HUDEP-2 (cell line): ENCODE measurements around the gene SMYD5.
"Not testable (repeated sequence)": the region's sequence is repeated elsewhere in the genome, so short reads cannot be mapped to it uniquely, and the experiment has no call there.

Experiments
- DNase-seq, 76 experiments: peaks; one replicate each; lab custom pipeline; 2025; ENCODE audit not compliant: unreplicated experiment in 76 of 76; lab: John Stamatoyannopoulos, UW

The SMYD5 gene

DNA sequence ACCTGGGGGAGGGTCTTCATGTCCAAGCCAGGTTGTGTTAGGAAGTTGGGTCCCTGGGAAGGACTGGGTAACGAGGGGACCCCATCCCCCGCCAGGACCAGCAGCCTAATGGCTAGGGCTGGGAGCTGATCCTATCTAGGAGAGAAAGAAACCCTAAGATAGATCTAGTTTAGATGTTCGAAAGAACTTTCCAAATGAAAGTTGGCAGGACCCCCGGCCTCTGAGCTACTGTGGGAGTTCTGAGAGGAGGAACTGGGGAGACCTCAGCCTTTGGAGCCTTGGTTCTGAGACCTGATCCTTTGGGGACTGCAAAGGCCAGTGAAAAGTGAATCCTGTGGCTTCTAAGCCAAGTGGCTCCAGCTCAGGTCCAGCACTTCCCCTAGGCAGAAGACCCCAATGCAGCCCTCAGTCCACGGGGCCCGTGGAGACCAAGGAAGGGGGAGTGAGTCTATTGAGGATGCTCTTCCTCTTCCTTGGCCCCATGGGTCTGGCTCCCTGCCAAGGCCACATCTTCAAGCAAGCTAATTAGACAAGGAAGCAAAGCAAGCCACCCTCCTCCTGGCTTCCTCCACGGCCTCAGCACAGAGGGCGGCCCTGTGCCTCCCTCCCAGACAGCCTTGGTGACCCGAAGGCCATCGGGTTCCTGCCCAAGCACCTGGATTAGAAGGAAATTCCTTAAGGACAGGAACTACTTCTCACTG is 43.5 kb downstream of the SMYD5 start:
- DNase-seq = peak in 24 of 76 experiments; percentile 4 to 45 (median 17)

DNA sequence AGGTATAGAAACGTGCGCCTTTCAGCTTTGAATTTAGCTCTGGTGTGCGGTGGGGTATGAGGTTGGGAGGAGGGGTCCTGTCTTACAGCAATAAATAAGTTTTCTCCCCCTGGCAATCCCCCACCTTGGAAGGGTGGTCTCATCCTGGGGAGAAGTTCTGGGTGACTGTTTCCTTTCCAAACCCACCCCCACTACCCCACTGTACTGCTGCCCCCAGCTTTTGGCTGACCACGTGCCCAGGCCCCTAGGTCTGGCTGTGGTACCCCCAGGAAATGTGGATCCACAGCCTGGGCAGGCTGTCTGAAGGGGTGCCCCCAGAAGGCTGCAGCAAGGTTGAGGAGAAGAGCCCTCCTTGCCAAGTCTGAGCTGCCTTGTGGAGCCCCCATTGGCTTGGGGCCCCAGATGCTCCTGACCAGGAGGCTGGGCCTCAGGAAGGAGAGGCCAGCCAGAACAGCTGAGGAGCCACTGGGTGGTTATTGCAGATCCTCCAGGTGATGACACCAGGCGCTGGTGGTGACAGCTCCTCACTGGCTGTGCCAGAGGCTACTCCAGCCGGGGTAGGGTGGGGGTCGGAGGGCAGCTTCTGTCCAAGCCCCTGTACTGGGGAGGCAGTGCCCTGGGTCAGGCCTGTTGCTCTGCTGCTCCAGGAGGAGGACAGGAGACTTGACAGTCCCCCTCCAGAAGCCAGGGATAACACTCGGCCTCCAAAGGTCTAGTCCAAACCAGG is 44.3 kb downstream of the SMYD5 start:
- DNase-seq = no peak

DNA sequence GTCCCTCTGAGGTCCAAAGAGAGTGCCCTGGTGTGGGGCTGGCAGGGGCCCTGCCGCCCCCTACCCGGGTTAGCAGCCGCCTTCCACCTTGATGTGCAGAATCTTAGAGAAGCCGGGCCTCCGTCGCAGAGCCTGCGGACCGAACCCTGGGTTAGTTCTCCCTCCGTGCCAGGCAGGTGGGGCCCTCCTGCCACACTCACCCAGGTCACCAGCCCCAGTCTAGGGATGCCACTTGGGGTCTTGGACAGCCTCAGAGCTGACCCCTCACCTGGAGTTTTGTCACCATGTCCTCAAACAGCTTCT is 44.8 kb downstream of the SMYD5 start:
- no peak for DNase-seq

DNA sequence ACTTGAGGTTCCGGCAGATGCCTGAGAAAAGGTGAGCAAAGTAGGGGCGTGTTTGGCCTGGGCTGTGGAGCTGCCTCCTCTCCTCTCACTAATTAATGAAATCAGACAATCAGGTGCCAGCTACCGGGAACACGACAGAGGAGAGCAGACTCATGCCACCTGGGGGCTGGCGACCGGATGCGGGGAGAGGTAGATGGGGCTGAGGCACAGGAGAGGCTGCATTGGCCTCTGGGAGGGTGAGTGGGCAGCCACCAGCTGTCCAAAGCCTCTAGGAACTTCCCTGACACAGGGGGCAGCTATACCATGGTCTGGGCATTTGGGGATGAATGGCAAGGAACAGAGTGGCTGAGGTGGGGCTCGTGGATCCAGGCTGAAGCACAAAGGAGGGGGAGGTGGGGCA is 45.2 kb downstream of the SMYD5 start:
- no peak for DNase-seq

DNA sequence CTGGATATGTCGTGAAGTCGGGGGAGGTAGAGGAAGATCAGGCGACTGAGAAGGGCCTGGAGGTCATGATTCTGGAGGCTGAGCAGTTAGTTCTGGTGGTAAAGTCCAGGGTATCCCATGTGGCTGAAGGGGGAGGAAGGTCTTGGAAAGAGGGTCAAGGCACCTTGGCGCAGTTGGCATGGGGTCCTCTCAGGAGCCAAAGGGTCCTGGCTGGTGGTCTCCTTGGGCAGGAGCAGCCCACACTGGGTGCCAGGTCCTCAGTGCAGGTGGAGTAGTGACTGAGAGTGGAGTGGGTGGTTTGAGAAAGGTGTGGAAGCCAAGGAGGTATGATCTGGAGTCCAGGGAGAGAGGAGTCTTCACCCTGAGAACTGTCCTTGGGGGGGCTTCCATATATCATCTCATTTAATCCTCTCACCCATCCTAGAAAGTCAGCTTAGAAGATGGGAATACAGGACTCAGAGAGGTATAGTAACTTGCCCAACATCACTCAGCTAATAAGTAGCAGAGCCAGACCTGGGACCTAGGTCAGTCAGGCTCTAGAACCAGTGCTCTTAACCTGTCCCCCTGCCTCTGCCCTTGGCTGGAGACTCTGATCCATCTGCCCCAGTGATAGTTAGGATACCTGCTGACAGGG is 45.8 kb downstream of the SMYD5 start:
- no peak for DNase-seq

DNA sequence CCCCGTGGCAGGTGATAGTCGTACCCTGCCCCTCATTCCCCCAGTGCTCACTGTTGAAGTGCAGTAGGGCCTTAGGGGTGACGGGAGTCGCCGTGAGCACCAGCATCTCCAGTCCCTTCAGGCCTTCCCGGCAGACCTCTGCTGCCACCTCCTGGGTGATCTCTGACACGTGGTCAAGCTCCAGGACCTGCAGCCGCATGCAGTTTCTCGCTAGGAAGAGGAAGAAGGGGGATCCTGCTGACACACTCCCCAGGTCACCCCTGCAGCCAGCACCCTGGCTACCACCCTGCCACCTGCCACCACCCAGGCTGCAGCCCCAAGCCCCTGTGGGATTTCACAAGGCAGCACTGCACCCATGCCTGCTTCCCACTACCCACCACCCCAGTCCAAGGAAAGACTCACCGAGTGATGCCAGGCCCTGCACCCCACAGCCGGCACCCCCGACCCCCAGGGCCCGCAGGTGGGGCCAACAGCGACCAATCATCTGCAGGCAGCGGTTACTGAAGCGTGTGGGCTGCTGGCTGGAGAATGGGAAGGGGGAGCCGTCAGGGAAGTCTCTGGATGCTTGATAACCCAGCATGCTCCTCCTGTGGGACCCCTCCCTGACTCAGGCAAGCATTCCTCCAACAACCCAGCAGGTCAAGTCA is 46.4 kb downstream of the SMYD5 start:
- DNase-seq = peak in 57 of 76 experiments; percentile 1 to 80 (median 54)

DNA sequence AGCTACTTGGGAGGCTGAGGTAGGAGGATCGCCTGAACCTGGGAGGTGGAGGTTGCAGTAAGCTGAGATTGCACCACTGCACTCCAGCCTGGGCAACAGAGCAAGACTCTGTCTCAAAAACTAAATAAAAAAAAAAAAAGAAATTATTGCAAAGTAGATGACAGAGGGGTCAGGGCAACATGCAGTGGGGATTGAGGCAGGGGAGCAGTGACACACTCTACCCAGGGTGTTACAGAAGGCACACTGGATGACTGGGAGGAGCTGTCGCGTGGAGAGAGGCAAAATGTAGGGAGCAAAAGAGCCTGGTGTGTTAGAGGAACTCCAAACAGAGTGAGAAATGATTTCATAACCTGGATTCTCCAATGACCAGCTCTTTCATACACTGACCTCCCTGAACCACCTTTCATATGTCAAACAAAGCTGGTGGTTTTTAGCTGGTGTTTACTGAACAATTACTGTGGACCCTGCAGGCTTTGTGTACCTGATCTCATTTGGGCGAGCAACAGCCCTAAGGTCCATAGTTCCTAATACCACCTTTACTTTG is 48.1 kb downstream of the SMYD5 start:
- DNase-seq = no peak

DNA sequence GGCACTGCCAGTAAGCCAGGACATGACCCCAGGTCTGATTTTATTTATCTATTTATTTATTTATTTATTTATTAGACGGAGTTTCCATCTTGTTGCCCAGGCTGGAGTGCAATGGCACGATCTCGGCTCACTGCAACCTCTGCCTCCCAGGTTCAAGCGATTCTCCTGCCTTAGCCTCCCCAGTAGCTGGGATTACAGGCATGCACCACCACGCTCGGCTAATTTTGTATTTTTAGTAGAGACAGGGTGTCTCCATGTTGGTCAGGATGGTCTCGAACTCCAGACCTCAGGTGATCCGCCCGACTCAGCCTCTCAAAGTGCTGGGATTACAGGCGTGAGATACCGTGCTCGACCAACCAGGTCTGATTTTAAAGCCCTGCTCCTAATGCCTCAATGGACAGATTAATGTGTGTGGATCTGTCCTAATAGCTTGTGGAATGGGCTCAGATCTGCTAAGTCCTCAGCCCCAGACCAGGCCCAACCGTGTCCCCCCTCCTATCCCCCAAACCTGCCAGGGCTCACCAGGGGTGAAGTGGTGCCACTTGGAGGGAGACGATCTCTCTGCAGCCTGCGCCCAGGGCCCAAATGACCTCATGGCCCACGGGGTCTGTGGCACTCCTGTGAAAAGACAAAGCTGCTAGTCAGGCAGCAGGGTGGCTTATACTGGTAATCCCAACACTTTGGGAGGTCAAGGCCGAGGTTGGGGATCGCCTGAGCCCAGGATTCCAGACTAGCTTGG is 48.8 kb downstream of the SMYD5 start:
- not testable (repeated sequence) for DNase-seq

DNA sequence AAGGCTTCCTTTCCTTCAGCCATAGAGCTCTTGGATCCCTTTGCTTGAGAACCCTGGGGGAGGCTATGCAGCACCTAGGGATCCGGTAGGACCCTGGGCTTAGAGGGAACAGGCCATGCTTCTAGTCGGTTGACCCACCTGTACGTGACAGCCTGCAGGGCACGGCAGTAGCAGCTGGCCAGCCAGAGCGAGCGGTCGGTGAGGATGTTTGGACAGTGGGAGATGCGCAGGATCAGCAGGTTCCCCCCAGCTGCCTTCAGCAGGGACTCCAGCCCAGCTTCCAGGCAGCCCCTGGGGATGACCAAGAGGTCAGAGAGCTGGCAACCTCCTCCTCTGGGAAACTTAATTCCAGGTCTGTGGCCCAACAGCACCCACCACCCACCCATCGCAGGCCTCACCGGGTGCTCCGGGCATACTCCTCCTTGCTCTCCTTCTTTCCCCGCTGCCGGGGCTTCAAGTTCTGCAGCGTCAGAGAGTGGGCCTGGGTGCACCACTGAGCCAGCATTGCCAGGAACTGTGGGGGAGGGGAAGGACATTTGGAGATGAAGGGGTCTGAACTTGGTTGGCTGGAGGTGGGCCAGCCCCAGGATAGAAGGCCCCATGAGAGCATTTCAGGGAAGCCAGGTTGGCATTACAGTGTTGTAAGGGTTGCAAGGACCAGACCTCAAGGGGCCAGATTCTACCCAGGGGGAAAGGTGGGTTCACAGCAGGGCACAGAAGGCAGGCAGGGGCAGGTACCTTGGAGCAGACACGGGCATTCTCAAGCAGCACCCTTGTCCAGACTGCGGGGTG is 49.7 kb downstream of the SMYD5 start:
- no peak for DNase-seq

DNA sequence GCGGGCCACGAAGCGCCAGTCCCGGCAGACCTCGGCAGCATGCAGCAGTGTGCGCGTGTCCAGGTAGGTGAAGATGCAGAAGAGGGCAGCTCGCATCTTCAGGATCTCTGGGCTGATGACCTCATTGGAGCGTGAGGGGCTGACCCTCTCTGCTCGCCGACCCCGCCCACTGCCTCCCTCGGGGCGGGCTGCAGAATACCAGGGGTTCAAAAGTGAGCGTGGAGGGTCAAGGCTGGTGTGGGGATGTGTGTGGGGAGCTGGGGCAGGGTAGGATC is 50.2 kb downstream of the SMYD5 start:
- no peak for DNase-seq

DNA sequence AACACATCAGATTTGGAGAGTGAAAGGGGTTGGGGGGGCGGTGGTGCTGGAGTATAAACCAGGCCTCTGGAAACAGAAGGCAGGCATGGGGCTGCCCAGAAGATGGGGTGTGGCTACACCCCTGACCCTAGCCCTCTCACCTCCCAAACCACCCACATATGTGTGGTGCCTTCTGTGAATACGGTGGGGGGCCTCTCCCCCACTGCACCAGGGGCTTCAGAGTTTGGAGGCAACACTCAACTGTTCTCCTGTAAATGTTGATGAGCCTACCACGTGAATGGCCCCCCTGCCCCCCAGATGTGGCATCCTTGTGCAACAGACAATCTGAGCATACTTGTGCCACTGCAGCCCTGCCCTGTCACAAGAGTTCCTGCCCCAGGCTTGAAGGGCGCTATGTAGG is 50.7 kb downstream of the SMYD5 start:
- no peak for DNase-seq

DNA sequence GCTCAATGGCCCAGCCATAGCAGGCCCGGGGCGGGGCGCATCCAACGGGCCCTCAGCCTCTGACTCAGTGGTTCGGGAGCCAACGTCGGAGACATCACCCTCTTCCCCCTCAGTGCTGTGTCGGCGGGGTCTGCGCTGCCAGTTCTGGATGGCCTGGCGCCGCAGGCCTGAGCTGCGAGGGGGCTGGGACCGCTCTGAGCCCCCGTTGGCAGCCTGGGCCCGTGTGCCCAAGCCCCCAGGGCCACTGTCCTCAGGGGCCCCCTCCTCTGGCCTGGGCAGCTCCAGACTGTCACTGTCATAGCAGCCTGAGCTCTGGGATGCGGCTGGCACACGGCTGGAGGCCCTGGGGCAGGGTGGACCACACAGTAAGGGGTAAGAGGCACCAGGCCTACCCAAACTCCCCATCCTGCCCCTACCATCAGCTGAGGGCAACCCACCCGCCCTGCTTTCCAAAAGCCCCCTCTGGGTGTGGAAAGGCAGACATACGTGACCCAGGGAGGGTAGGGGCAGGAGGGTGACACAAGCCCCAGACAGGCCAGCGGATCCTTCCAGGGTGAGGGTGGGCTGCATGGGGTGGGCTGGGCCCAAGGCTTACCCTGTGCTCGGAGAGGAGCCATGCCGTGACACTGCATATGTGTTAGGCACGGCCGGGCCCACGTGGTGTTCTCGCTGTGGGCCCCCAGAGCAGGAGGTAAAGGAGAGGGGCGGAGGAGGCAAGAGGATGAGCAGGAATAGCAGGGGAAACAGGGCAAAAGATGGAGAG is 51.4 kb downstream of the SMYD5 start:
- DNase-seq = no peak

DNA sequence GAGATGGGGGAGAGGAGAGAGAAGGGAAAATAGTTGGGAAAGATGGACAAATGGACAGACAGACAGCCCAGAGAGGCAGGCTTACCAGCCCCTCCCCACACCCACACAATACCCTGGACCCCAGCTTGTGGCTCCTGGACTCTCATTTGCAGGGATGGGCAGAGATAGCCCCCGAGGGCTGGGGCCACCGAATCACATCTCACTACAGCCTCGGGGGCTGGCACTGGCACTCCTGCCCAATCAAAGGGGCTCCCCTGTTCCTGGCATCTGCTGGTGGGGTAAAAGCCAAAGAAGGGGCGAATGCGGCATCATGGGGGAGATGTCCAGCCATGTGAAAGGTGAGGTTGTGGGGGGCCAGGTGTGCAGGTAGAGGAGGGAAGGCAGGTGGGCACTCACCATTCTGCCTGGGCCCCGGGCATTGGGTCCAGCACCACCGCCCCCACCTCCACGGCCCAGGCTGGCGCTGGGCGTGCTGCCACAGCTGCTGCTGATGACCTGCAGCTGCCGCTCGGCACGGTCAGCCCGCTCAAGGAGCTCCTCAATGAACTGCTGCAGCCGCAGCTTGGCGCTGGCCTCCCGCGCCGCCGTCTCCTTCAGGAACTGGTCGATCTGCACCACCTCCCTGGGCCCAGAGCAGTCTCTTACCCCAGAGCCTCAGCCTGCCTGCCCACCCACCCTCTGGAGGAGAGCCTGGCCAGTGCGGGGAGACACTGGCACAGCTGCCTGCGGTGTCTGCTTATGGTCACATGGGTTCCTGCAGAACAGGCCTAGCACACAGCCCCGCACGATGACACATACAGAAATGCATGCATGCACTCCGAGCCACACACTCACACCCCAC is 52.2 kb downstream of the SMYD5 start:
- no peak for DNase-seq

DNA sequence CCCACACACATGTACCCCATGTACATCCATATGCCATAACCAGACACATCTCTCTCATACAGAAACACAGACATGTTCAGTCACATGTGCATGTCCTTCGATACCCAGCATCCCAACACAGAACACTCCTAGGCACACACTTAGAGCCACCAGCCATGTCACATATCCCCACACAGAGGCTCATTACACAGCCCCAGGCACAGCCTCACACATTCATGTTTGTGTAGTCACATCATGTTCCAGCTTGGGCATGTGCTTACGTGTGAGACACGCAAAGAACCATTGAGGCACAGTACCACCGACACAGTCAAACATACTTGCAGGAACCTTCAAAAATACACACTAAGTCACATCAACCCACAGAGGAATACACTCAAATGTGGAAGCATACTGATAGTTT is 53.0 kb downstream of the SMYD5 start:
- no peak for DNase-seq

DNA sequence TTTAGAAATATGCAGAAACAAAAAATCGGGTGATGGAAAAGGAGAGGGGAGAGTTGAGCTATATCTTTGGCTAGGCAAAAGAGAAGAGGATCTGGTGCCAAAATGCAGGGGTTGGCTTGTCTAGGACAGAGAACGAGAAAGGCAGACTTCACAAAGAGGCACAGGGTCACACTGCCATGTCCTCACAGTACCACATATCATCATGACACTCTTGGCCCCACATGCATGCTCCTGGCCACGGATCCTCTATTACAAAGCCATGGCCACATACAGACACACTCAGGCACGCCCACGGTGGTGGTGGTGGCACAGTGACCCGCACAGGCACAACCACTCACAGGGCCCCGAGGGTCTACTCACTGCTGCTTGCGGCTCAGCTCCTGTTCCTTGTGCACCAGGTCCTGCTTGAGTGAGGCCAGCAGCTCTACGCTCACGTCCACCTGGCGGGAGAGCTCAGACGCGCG is 54.4 kb downstream of the SMYD5 start:
- no peak for DNase-seq

DNA sequence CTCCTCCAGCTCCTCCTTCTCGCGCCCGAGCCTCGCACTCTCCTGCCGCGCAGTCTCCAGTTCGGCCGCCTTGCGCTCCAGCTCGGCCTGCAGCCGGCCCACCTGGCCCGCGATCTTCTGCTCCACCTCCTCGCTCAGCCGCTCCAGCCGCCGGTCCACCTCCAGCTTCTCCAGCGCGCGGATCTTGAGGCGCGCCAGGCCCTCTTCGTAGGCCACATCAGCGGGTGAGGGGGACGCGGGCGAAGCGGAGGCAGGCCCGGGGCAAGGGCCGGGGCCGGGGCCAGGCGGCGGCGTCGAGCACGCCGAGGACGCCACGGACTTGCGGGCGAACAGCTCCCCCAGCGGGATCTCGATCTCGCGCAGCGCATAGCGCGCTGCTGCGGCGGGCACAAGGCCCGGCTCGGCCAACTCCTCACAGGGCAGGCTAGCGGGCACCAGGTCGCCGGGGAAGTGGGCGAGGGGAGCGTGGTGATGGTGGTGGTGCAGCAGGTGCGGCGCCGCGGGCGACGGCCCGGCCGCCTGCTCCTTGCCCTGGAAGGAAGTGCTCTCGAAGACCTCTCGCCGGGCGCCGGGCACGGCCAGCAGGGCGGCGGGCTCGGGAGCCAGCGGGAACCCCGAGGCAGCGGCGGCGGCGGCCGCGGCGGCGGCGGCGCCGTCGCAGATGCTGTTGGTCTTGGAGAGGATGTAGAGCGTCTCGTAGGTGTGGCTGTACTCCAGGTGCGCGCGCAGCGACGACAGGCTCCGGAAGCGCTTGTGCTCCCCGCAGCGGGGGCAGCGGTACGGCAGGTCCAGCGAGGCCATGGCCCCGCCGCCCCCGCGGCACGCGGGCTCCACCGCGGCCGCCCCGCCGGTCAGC is 55.0 kb downstream of the SMYD5 start:
- DNase-seq = no peak

DNA sequence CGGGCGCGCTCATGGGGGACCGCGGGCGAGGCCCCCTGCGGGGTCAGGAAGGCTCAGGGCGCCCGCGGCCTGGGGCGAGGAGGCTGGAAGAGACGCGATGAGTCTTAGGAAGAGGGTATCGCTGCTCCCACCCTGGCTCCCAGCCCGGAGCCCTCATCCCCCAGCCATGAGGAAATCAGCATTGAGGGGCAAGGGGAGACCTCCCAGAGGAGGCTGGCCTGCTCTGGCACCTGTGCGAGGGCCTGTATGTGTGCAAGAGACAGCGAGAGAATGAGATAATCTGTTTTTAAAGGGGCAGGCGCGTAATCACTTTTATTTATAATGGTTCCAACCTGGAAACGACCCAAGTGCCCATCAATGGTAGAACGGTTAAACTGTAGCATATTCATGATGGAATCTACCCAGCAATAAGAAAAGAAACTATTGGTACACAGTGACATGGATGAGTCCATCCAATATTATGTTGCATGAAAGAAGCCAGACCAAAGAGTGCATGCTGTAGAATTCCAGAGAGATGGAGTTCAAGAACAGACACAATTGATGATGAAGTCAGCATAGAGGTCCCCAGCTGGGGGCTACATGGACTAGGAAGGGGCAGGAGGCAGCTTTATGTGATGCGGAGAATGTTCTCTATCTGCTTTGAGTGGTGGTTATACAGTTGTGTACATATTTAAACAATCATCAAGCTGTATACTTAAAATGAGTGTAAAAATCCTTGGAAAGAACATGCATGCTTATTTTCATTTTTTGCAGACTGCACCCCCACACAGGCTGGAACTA is 55.8 kb downstream of the SMYD5 start:
- DNase-seq = no peak
